ENCODE measurements around the gene COX17. TPM values are rescaled to one million over a fixed set of nuclear protein-coding genes. Genes with fewer than 3 reads are reported as not detected.
A peak's percentile ranks its signal among the peaks of the same experiment; 100 is the strongest.

The COX17 gene
- total RNA-seq, 1 donor from 2014 or later: 54.4 TPM

GRCh38 chr3:119647843-119648575 lies 29.2 kb downstream of the COX17 start:
- intact Hi-C loops (cut with DNase I): no loop called here
- no peak for ATAC-seq
- Histone ChIP-seq H3K4me1 (peaks cover 26% of the 10 kb centered on the region), H3K36me3 (peaks cover 6% of the 10 kb centered on the region), H3K9me3 (no peaks in the 10 kb centered on the region), H3K27ac (peak overlapping the region; percentile 84), H3K4me3 (no peak overlapping the region), H3K27me3 (ENCODE audit: low read depth) (no peaks in the 10 kb centered on the region)
- no peak for TF ChIP-seq CTCF (IDR thresholded peaks at IDR 0.05)
- no peak for DNase-seq

DNA sequence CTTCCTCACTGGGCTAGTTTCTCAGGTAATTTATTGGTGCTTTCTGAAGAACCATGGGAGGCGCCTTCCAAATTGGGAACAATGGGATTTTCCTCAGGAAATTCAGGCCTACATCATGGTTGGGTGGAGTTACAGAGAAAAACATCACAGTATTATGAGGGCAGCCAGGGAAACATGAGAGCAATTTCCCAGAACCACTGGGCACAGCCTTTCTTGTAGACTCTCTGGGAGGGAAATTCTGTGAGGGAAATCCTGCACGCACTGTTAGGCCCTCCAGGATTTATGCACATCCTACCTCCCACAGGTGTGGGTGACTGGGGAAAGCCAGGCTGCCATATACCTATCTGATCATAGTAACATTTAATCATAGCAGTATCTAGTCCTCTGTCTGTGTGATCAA lies 30.0 kb downstream of the COX17 start:
- Histone ChIP-seq H3K4me1 (peaks cover 26% of the 10 kb centered on the region), H3K27ac (peak overlapping the region; percentile 84), H3K4me3 (no peak overlapping the region), H3K9me3 (no peaks in the 10 kb centered on the region), H3K36me3 (peaks cover 7% of the 10 kb centered on the region), H3K27me3 (ENCODE audit: low read depth) (no peaks in the 10 kb centered on the region)
- intact Hi-C loops (cut with DNase I): no loop called here
- ATAC-seq (peak; percentile 63 to 67), DNase-seq (no peak)
- TF ChIP-seq CTCF (IDR thresholded peaks at IDR 0.05): no peak

DNA sequence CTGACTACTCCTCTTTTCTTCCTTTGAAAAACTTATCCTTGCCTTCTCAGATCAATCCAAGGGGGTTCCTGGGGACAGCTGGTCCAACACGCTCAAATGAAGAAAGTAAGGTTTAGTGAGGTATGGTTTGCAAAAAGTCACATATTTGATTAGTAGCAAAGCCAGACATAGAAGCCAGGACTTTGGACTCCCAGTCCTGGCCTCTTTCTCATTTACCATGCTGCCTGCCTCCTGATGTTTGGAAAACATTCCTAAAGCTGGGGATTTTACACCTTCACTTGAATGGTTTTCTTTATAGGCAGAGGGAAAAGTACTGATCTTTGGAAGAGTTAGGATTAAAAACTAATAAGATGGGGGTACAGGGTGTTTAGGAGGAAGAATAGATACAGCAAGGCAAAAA lies 31.4 kb downstream of the COX17 start:
- TF ChIP-seq CTCF (IDR thresholded peaks at IDR 0.05): no peak
- Histone ChIP-seq H3K9me3 (no peaks in the 10 kb centered on the region), H3K4me1 (peaks cover 26% of the 10 kb centered on the region), H3K27me3 (ENCODE audit: low read depth) (no peaks in the 10 kb centered on the region), H3K27ac (peak overlapping the region; percentile 84), H3K36me3 (peaks cover 15% of the 10 kb centered on the region), H3K4me3 (no peak overlapping the region)
- intact Hi-C loops (cut with DNase I): no loop called here
- DNase-seq (no peak), ATAC-seq (no peak)

DNA sequence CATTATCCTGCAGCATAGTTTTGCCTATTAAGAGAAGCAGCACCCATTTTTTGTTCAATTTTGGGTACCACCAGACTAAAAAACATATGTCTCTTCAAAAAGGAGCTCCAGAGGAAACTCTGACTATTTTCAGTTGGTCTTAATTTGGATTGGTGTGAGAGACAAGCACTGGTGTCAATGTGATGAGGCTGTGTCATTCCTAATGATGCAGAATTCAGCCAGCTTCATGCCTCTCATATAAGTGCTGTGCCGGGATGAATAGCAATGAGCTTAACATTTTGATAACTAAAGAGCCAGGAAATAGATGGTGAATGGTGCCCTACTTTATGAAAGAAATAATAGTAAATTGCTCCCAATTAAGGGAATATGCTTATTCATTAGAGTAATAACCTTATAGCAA lies 32.7 kb downstream of the COX17 start:
- H3K36me3 ChIP-seq: peaks cover 15% of the 10 kb centered on the region
- intact Hi-C loops (cut with DNase I): no loop called here
- H3K4me1 ChIP-seq: peaks cover 28% of the 10 kb centered on the region
- no peak overlapping the region for H3K4me3 ChIP-seq
- no peak for TF ChIP-seq CTCF (IDR thresholded peaks at IDR 0.05)
- H3K27ac ChIP-seq: no peak overlapping the region
- H3K27me3 ChIP-seq (ENCODE audit: low read depth): no peaks in the 10 kb centered on the region
- H3K9me3 ChIP-seq: no peaks in the 10 kb centered on the region
- ATAC-seq (no peak), DNase-seq (no peak)

DNA sequence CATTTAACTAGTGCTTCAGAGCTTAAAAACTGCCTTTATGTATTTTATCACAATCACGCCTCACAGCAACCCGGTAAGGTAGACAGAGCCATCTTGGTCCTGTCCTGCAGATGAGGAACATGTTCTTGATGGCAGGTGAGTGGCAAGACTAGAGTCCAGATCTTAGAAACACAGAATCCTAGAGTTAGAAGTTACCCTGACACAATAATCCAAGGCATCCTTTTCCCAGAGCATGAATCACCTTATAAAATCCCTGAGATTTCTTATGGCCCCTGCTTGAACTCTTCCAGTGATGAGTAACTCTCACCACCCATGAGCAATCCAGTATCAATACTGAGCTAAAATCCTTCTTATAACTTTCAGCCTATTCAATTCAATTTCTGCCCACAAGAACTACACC lies 33.7 kb downstream of the COX17 start:
- Histone ChIP-seq H3K27ac (no peak overlapping the region), H3K4me3 (no peak overlapping the region), H3K4me1 (peaks cover 35% of the 10 kb centered on the region), H3K9me3 (no peaks in the 10 kb centered on the region), H3K36me3 (peaks cover 15% of the 10 kb centered on the region), H3K27me3 (ENCODE audit: low read depth) (no peaks in the 10 kb centered on the region)
- intact Hi-C loops (cut with DNase I): no loop called here
- ATAC-seq: no peak
- no peak for TF ChIP-seq CTCF (IDR thresholded peaks at IDR 0.05)
- DNase-seq: no peak

Data from lower lobe of right lung (tissue), 2 donors.